NCI-H446 treated with DMSO at 0.1 percent for 48 hours (cell line): ENCODE data around the gene TMX2.
A peak's percentile ranks its signal among the peaks of the same experiment; 100 is the strongest.
"Not testable (repeated sequence)": the region's sequence is repeated elsewhere in the genome, so short reads cannot be mapped to it uniquely, and the experiment has no call there.

ENCODE experiments used
- DNase-seq: peaks from one replicate; lab custom pipeline; 2025; lab: John Stamatoyannopoulos, UW

TMX2 gene

DNA sequence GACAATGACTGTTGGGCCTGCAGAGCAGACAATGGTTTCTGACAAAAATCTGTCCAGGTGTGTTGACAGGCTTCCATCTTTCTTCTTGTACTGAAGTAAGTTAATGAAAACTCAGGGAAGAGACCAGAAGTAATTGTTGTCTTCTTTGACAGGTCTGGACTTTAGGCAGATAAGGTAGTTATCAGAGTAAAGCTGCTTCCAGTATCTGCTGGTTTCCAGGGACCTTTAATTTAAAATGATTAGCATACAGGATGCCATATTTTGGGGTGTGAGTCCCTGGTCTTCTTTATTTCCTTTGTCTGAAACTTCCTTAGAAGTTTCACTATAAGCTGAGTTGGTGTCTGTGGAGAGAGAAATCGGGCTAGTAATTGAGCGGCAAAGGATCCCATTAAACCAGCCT, 1.4 kb downstream of the TMX2 start:
- no peak for DNase-seq

DNA sequence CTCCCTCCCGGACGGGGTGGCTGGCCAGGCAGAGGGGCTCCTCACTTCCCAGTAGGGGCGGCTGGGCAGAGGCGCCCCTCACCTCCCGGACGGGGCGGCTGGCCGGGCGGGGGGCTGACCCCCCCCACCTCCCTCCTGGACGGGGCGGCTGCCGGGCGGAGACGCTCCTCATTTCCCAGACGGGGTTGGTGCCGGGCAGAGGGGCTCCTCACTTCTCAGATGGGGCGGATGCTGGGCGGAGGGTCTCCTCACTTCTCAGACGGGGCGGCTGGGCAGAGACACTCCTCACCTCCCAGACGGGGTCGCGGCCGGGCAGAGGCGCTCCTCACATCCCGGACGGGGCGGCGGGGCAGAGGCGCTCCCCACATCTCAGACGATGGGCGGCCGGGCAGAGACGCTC, 4.3 kb downstream of the TMX2 start:
- DNase-seq, result not testable (repeated sequence)

DNA sequence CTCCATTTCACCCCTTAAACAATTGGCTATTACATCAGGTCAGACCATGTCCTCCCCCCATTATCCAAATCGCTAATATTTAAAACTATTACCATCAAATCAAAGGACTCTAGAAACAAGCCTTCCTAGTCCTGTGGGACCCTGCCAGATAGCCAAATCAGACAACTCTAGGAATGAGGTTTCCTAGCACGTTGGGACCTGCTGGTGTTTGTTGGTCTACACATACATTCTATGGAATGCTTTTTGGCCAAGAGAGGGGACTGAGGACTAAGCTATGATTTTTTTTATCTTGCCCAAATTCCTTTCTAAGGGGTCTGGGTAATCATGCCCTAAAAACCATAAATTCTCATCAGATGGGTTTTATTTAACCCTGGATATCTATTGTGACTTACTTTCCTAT, 14.8 kb downstream of the TMX2 start:
- DNase-seq, result no peak

DNA sequence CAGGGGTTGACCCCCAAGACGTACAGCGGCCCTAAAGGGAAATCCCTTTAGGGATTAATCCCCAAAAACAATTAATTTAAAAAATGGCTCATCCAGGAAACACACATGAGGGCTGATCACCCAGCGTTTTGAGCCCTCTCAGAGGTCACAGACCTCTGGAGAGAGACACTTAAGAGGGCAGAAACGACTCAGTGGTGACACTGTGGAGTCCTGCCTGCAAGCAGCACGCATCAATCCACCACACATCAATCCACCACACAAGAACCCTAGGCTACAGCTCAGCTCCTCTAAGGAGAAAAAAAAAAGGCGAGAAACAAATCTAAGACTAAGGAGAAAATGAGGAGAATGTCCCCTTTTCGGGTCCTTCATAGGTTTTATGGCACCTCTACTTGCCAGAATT, 16.4 kb downstream of the TMX2 start:
- no peak for DNase-seq

GRCh38 chr11:57729479-57729878, 17.1 kb downstream of the TMX2 start:
- no peak for DNase-seq

GRCh38 chr11:57732661-57733060, 20.3 kb downstream of the TMX2 start:
- DNase-seq, result no peak

GRCh38 chr11:57735619-57736298, 23.4 kb downstream of the TMX2 start:
- no peak for DNase-seq

DNA sequence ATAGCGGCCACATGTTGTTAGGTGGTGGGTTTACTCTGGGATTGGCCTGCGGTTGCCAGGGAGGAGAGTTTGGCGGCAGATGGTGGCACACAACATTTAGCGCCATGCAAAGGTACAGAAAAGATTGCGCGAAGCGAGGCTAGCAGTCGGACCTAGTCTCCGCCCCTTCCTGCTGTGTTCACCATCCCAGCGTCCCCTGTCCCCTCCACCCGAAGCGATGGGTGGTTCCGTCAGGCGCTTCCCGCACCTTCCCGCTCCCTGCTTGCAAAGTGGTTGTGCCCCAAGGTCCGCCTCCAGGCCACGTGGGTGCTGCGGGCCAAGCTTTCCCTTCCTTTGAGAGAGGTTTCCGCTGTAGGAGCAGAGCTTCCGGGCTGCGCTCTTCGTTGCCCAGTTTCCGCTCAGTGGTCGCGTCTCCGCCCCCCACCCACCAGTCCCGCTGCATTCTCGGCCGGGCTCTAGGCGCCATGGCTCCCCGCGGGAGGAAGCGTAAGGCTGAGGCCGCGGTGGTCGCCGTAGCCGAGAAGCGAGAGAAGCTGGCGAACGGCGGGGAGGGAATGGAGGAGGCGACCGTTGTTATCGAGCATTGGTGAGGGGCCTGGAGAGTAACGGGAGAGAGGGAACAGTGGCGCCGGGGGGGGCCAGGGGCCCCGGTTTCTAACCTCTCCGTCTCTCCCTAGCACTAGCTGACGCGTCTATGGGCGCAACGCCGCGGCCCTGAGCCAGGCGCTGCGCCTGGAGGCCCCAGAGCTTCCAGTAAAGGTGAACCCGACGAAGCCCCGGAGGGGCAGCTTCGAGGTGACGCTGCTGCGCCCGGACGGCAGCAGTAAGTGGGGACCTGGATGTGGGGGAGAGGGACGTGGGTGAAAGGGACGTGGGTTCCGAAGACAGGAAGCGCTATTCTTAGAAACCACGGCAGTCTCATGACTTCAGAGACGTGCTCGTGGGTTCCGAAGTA, 29.0 kb downstream of the TMX2 start, which contains the start of gene SELENOH:
SELENOH (plus strand) TSS at position 360 of the 955 bp plus-strand sequence; CDS start at position 465, 105 bp downstream.
- DNase-seq, result peak; percentile 98

- DNase-seq, result no peak
These were observed 29.7 kb downstream of the TMX2 start for GRCh38 chr11:57742087-57742452.

- DNase-seq, result no peak
These were observed 32.0 kb downstream of the TMX2 start for GRCh38 chr11:57744357-57744756.

GRCh38 chr11:57745206-57745605, 32.8 kb downstream of the TMX2 start:
- no peak for DNase-seq

- no peak for DNase-seq
These were observed 34.5 kb downstream of the TMX2 start for GRCh38 chr11:57746920-57747319.

DNA sequence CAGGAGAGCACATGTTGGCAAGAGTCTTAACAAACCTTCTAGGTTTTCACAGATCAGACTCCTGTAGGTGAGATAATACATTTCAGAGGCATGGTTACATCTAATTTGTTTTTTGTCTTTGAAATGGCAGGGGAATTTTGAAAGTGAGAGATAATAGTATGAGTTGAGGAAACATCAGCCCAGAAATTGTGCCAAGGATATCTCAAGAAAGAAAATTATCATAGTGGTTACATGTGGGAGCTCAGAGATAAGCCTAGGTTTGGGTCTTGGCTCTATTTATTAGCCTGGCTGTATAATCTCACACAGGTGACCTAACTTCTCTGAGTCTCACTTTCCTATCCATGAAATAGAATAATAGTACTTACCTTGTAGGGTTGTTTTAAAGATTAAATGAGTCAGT, 38.8 kb downstream of the TMX2 start:
- DNase-seq, result no peak

DNA sequence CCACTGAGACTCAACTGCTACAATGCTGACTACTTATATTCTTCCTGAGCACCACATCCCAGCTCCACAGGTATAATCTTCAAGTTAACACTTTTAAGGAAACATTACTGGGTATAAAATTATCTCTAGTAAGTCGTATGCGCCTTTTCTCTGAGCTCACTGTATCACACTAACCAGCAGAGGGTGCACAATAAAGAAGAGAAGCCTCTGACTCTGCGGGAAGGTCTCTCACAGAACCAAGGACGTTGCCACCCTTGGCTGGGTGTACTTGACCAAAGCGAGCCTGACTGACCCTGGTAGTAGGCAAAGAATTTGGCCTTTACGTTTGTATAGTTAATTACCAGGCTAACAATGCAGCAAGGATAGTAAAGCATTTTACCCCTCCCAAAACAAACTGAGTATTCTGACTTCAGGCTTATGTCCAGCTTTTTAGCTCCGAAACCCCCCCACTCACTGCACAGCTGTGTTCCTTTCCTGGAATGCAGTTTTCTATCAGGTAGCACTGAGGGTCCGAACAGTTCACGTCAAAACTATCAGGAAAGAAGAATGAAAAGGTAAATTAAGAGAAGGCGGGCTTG, 39.4 kb downstream of the TMX2 start, which contains the start of gene BTBD18:
BTBD18 (minus strand) TSS at position 144 of the 578 bp plus-strand sequence. CDS start 631 bp downstream, outside the sequence.
- DNase-seq, result no peak

- no peak for DNase-seq
These were observed 40.6 kb downstream of the TMX2 start for GRCh38 chr11:57752954-57753353.

DNA sequence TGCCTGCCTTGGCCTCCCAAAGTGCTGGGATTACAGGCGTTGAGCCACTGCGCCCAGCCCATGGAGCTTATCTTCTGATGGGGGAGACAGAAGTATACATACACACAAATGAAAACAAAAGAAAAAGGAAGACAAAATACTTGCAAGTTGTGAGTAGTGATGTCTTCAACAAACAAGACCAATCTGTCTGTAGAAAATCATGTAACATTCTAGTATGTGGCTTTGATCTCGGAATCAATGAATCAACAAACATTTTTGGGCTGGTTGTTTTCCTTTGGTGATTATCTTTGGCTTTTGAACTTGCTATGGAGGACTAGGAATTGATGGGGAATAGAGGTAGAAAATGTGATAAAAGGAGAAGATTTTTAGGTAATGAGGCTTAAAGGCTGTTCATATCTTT, 45.8 kb downstream of the TMX2 start:
- no peak for DNase-seq

GRCh38 chr11:57761301-57762234, 49.2 kb downstream of the TMX2 start, which contains the start of gene CTNND1:
CTNND1 (plus strand) TSS chr11:57761802; CDS start chr11:57791479, 29,677 bp downstream.
- peak; percentile 97 for DNase-seq

GRCh38 chr11:57762235-57762861, 50.0 kb downstream of the TMX2 start:
- DNase-seq, result no peak

DNA sequence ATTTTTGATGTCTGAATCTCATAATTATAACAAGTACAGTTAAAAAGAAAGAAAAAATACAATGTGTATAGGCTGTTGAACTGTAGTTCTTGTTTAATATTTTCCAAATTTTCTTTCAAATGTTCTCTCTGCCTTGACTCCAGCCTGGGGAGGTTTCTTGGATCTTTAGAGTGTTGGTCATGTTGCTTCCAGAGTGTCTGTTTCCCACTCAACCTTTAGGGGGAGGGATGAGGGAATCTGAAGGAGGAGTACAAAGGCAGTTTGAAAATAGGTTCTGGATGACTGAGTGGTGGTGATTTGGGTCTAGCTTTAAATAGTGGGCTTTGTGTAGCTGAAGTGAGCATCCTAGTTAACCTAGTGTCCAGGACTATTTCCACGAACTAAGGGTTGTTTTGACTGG, 51.2 kb downstream of the TMX2 start:
- DNase-seq, result no peak

DNA sequence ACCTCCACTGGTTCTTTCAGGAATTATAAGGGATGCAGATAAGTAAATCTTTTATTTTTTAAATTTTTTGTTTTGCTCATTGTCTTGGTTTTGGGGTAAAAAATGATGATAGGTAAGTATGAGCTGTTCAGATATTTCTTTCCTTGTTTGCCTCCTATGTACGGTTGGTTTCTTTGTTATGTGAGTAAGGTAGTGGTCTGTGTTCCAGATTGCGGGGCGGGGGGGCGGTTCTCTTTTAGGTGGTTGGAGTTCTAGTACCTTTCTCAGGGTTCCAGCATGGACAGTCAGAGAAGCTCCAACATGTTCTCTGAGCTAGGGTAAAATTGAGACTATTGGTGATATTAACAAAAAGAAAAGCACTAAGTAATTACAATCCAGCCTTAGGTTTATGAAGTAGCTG, 51.6 kb downstream of the TMX2 start:
- no peak for DNase-seq

DNA sequence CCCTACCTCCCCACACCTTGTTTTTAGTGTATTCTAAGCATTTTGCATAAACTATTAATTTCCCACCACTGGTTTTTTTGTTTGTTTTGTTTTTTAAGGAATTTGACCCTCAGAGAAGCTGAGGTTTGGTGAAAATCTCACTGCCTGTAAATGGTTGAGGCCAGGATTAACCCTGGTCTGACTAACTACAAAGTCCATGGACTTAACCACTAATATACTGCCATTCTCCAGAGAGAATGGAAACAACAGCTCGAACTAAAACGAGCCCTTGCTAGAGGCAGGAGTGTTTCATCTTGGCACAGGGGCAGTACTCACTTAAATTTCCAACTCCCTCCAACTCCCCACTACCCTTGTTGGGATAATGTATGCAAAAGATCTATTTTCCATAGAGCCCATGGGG, 52.2 kb downstream of the TMX2 start:
- DNase-seq, result no peak
